GM21390 (cell line): ENCODE data around the gene EXOC6B.

Experiments used
- ATAC-seq: cut with Tn5 transposase; IDR thresholded peaks from one replicate; pipeline ENCODE4 v1.9.1; 2021; ENCODE audit not compliant: unreplicated experiment

Gene EXOC6B

DNA sequence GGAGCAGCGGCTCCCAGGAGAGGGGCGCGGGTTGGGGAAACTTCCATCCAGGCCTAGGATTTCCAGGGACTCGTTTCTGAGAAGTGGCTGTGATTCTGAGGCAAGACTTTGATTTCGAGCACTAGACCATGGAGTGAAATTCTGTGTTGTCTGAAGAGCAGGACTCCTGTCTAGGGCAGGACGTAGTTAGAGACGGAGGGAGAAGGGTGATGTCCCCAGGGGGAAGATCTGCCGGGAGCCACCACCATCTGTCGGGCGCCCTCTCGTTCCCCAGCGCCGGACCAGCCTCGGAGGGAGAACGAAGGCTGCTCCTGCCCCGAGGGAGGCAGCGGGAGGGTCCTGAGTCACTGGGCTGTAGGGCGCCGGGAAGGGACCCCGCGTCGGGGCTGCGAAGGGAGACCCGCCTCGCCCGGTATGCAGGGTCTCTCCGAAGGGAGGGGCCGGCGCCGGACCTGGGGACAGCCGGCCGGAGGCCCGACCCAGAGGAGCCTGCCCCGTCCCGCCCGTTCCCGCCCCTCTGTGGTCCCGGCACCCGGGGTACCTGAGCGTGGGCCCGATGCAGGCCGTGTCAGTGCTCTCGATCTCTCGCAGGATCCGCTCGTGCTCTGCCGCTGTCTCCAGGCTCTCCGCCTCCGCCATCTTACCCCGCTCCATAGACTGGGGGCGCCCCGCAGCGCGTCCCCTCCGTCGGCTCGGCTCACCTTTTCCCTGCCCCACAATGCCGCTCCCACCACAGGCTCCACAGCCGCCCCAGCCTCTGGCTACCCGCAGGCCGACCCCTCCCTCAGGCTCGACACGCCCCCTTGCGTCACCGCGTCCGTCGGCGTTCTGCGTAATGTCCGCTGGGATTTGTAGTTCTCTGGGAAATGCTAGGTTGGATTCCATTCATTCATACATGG, at the start of gene EXOC6B:
EXOC6B (minus strand) TSS at position 777 of the 899 bp plus-strand sequence.
- peak; percentile 93 for ATAC-seq

DNA sequence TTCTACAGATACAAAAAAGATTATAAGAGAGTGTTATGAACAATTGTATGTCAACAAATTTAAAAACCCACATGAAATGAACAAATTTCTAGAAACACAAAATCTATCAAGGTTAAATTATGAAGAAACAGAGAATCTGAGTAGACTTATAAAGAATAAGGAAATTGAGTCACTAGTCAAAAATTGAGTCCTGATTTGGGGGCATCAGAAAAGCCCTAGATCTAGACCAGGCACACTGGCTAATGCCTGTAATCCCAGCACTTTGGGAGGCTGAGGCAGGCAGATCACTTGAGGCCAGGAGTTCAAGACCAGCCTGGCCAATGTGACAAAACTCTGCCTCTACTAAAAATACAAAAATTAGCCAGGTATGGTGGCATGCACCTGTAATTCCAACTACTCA, 46.0 kb upstream of the EXOC6B start:
- no peak for ATAC-seq

DNA sequence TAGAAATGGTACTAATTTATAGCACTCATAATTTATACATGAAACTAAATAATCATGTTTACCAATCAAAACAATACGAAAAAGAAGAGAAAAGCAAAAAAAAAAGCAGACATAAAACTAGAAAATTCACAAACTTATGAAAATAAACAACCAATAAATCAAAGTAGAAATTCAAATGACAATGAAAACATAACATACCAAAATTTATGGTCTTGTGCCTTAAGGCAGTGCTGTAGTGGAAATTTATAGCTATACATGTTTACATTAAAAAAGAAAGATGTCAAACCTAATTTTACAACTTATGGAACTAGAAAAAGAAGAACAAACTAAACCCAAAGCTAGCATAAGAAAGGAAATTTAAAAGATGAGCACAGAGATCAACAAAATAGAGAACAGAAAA, 45.2 kb upstream of the EXOC6B start:
- ATAC-seq: no peak

DNA sequence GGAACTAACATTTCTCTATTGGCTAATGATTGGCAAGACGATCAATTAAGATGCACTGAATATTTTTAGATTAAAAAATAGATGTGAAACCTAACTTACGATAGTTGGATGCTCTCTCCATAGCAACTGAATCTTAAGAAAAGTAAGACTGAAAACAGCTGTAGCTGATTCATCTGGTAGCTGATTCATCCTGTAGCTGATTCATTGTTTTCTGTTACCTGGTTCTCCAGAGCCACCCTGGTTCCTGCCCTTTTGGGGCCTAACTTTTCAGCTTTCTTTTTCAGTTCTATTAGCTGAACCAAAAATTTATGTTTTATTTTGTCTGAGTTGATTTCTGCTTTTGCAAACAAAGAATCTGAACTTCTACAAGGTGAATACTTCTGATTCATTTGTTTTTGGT, 38.7 kb upstream of the EXOC6B start:
- peak; percentile 70 for ATAC-seq

DNA sequence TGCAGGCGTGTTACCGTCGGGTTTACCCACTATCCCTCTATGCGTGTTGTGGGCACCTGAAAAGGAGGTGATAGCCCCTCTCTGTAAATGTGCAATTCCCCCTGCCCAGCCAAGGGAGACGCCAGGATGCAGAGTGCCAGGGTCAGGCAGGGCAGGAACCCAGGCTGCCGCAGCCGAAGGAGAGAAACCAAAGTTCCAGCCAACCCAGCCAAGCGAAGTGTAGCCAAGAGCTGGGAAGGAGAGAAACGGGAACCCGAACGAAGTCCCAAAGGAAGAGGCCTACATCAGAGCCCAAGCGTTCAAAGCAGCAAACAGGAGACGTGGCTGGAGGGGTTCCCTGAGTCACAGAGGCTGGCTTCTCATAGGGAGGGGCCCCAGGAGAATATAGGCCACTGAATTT, 37.2 kb upstream of the EXOC6B start:
- no peak for ATAC-seq

DNA sequence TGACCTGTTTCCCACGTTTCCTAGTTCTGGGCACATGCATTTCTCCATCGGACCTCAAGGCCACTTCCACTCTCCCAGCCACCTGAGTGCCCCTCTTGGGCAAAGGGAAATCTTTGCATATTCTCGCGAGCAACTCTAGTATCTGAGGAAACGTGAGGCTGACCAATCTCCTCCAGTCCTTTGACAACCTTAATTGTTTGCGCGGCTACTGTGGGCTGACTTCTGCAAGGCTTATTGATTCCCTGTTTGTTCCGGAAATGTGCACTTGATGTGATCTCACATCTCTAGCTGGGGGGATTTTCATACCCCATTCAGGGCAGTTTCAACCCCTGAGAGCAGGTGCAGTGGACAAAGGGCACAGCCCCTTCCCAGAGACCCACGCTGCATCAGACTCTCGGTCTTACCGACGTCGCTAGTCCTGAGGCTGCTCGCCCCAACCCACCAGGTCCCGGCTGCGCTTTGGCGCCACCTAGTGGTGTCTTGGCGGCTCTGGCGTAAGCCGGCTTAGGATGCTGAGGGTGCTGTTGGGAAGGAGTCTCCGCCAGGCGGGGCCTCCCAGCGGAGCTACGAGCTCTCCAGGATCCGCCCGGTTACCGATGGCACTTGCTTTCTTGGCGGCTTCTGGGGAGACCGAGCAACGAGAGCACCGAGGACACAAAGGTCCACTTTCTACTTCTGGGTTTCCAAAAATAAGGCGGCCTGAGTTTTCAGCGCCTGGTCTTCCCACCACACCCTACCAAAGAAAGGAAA, 36.6 kb upstream of the EXOC6B start:
- peak; percentile 85 for ATAC-seq

DNA sequence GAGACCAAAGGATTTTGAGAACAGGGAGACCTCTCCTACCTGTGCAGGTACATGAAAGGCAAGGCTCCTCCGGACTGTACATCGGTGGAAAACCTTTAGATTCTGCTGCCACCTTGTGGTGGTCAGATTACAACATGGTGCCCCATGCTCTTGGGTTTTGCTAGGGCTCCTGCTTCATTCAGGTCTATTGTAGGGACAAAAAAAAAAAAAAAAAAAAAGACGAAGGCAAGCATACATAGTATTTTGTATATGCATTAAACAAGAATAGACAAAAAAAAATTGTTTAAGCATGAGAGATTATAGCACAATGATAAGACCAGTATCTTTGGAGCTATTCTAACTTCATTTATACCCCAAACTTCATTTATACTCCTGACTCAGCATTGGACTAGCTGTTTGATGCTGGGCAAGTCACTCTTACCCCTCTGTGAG, 34.0 kb upstream of the EXOC6B start:
- ATAC-seq: peak; percentile 36

DNA sequence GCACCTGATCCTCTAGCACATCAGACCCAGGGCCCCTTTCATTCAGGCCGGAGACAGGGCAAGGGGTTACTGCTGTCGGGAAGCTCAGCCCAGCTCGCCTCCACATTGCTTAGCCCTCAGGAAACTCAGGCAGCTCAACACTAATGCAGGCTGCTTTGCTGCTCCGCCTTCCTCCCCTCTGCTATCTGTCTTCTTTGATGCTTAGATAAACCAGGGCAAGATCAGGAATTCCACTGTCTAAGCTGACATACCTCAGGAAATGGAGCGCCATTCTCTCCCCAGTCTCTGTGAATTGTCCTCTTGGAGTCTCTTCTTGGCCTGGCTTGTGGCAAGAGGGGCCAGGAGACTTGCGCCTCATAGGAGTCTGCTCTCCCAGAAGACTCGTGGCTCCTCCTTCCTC, 25.5 kb upstream of the EXOC6B start:
- ATAC-seq: no peak

DNA sequence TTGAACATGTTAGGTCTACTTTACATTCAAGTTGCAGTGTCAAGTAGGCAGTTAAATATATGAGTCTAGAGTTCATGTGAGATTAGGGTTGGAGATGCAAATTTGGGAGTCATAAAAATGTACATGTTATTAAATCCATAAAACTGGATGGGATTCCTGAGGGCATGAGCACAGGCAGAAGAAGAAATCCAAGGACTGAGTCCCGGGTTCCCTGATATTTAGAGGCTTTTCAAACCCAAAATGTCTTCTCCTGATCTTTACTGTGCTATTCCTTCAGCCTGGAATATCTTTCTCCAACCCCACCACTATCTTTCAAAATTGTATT, 23.3 kb upstream of the EXOC6B start:
- ATAC-seq: no peak

DNA sequence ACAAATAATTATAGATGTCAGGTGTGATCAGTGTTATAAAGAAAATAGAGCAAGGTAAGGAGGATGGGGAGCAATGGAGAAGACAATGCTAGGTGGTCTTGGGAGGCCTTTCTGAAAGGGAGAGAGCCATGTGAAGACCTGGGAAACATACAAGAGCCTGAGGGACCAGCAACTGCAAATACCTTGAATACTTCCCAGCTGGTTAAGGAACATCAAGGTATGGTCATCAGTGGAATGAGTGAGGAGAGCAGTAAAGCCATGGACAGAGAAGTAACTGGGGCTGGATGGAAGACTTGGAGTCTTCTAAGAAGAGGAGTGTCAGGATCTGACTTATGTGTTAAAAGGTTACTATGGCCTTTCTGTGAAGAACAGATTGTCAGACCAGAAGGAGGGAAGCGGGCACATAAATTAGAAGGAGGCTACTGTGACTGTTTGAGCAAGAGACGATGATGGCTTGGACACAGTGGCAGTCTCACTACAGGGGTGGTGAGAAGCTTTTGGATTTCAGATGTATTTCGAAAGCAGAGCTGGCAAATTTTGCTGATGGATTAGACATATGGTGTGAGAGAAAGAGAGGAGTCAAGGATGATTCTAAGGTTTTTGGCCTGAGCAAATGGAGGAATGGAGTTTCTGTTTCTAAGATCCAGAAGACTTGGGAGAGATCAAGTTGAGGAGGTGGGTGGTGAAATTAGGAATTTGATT, 22.8 kb upstream of the EXOC6B start:
- ATAC-seq: no peak

DNA sequence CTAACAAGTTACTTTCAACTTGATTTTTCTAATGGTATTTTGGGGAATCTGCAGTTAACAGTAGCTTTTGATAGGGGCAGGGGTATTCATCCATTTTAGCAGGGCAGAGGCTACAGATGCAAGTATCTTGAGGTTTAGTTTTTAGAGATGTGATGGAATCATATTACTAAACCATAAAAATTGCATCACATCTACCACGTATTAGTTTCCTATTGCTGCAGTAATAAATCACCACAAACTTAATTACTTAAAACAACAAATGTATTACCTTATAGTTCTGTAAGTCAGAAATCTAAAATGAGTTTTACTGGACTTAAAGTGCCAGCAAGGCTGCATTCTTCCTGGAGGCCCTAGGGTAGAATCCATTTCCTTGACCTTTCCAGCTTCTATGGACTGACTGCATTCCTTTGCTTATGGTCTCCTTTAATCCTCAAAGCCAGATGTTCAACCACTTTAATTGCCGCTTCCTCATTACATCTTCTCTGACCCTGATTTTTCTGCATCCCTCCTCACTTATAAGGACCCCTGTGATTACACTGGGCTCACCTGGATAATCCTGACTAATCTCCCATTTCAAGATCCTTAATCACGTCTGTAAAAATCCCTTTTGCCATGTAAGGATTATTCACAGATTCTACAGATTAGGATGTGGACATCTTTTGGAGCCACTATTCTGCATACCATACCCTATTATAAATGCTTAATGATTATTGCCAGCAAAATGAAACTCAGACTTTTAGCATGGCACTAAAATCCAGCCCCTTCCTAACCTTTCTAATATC, 21.9 kb upstream of the EXOC6B start:
- ATAC-seq: no peak

DNA sequence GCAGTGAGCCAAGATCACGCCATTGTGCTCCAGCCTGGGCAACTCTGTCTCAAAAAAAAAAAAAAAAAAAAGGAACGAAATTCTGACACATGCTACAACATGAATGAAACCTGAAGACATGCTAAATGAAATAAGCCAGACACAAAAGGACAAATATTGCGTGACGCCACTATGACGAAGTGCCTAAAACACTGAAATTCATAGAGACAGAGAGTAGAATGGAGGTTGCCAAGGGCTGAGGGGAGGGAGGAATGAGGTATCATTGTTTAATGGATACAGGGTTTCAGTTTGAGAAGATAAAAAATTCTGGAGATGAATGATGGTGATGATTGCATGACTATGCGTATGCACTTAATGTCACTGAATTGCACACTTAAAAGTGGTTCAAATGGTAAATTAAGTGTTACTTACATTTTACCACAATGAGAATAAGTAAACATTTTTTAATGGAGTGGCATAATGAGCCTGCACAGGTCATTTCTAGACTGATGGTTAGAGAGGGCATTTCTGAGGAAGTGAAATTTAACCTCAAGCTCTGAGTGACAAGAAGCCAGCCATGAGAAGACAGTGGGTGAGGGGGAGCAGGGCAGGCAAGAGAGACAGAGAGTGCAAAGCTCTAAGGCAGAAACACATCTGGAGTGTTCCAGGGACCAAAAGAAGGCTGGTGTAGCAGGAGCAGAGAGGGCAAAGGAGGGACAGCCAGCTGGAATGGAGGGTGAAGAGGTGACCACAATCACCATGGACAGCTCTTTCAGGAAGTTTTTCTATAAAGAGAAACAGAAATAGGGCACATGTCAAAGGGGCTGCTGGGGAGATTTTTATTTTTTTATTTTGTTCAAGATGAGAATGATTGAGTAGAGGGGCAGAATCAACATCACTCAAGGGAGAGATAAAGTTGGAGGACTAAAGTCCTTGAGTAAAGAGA, 20.6 kb upstream of the EXOC6B start:
- peak; percentile 98 for ATAC-seq

DNA sequence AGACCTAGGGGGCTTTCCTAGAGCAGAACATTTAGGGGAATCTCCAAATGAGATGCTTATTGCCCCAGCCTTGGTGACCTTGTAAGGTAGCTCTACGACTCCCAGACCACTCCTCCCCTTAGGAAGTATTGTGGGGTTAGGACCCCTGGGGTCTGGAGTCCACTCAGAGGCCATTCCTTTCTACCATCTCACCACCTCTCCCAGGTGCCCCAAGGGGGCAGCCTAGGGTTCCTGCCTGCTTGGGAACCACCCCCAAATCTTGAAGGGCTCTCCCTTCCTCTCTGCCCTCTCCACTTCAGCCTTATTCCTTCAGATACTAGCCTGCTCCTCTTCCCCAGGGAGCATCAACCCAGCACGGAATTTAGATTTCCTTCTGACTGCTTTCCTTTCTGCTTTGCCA, 17.5 kb upstream of the EXOC6B start:
- no peak for ATAC-seq

DNA sequence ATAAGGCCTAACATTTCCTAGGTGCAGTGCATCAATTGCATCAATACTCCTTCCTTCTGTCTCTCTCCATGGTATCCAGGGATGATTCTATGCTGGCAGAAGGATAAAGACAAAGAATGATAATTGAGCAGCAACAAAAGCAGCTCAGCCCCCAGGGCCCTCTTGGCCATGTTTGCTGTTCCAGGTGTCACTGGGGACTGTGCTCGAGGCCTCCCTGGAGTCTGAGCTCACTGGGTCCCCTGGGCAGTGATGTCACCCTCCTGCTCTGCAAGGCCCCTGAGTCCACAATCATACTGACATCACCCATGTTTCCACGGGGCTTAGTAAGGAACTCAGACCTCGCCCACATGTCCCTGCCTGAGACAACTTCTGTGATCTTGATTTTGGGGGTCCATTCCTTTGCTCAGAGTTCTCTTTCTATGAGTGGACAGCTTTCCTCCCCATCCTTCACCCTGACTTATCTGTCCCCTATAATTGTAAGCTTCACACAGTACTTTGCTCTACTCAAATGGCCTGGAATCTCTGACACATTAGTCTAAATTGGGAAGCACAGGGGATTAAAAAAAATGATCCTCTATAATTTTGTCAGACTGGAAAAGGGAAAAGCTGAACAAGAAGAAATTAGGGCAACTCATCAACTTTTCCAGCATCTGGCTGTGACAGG, 15.8 kb upstream of the EXOC6B start:
- ATAC-seq: no peak

DNA sequence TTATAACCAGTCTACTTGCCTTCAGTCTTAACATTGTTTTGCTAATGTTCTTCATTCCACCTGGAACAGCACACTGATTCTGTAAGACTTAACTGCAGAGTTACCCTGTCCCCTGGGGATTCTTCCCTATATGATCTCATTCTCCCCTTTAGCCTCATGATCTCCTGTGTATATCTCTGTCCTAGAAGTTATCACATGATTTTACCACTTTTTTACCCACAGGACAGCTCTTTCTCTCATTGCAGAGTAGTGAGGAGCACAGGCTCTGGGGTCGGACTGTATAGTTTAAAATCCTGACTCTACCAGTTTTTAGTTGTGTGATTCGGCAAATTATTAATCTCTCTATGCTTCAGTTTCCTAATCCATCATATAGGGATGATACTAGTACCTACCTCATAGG, 14.2 kb upstream of the EXOC6B start:
- no peak for ATAC-seq

DNA sequence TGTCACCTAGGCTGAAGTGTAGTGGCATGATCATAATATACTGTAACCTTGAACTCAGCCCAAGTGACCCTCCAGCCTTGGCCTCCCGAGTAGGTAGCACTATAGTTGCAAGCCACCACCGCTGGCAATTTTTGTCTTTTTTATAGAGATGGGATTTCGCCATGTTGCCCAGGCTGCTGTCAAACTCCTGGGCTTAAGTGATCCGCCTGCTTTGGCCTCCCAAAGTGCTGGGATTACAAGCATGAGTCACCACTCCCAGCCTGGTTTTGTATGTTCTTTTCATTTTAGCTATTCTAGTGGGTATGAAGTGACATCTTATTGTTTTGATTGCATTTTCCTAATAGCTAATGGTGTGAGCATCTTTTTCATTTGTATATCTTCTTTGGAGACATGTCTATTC, 11.3 kb upstream of the EXOC6B start:
- ATAC-seq: no peak

DNA sequence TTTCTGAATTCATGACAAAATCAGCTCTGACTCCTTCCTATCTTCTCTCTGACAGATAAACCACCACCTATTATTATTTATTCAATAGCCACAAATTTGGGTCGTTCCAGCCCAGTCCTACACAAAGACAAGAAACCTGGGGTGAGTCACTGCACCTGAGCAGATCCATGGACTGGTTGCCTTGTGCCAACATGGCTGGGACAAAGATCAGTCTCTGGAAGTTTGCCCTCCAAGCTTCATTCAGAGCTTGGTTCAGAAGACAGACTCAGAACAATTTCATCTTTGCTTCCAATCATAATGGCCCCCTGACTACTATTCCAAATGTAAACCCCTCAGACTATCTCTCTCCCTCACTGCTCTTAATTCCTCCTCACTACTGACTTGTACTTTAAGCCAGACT, 9.6 kb upstream of the EXOC6B start:
- ATAC-seq: no peak

DNA sequence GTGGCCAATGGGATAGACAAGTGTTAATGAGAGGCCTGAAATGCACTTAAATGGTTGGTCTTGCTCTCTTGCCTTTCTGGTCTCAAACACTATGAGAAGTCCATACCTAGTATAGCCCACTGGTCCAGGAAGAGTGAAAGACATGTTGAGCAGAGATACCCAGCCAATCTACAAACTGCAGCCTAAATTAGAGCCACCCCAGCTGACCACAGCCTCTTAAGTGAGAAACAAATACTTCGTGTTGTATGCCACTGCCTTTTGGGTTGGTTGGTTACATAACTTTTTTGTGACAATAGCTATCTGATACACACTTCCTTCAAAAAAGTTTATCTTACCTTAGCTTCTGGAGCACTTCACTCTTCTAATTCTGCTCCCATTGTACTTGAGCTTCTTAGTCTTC, 8.8 kb upstream of the EXOC6B start:
- no peak for ATAC-seq

DNA sequence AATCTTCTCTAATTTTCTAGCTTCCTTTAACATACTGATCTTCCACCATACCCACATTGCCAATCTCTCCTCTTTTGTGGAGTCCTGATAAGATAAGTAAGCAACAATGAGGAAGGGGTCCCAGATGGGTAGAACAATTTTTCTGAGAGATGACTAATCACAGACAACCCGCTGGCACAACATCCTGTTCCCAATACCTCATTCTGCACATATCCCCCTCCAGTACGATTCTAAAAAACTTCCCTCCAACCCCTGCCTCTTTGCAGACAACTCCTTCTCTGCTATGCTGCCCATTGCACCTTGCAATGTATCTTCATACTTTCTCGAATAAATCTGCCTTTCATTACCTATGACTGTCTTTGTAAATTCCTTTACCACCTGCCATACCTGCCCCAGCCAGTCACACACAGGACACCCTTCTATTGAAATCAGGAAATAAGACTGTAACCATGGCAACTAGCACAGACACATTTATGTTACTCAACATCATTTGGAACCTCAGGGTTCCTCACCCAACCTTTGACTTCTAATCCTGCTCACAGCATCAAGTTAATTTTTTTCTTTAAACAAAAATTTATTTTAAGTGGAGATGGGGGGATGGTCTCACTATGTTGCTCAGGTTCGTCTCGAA, 7.4 kb upstream of the EXOC6B start:
- ATAC-seq: no peak
